ENCODE data around the gene ATP6AP1. TPM values are rescaled to one million over a fixed set of nuclear protein-coding genes. Genes with fewer than 3 reads are reported as not detected.

ATP6AP1 gene
- total and polyA plus RNA-seq, 2 donors (not counting 3 experiments of a cell fraction or from before 2014, with no cell fraction given) = 145 to 322 TPM

GRCh38 chrX:154404625-154405192 lies 23.8 kb upstream of the ATP6AP1 start:
- TF ChIP-seq MYC (IDR thresholded peaks at IDR 0.05; ENCODE audit: low read depth, low read length) (no peak), FOS (IDR thresholded peaks at IDR 0.05; ENCODE audit: borderline replicate concordance, insufficient read depth, low read length) (no peak), JUN (IDR thresholded peaks at IDR 0.05; ENCODE audit: borderline replicate concordance, insufficient read depth, insufficient read length, low read depth) (no peak), GATA2 (IDR thresholded peaks at IDR 0.05; ENCODE audit: insufficient read depth, insufficient read length, low read depth, low read length) (no peak)
- Histone ChIP-seq H3K4me3 (replicated peaks in 1 of 3; ENCODE audit: insufficient read depth in 1 of 3, low read depth in 1 of 3, low read length in 3 of 3) (no peak overlapping the region), H3K27me3 (ENCODE audit: control insufficient read depth in 2 of 2, insufficient read depth in 2 of 2, low read length in 2 of 2) (no peaks in the 10 kb centered on the region), H4K20me1 (replicated peaks; ENCODE audit: control insufficient read depth, extremely low read depth, insufficient read depth, low read length) (no peaks in the 10 kb centered on the region), H2AFZ (ENCODE audit: low read depth, low read length) (no peak overlapping the region), H3K4me2 (ENCODE audit: insufficient read depth, low read length) (no peak overlapping the region), H3K36me3 (ENCODE audit: control insufficient read depth in 2 of 2, extremely low read depth in 1 of 2, insufficient read depth in 2 of 2, low read length in 2 of 2) (peaks cover 9 to 11% of the 10 kb centered on the region in 2 experiments), H3K27ac (ENCODE audit: insufficient read depth, low read depth, low read length) (no peak overlapping the region), H3K4me1 (ENCODE audit: control insufficient read depth, extremely low read depth, insufficient read depth, low read length) (peaks cover 18% of the 10 kb centered on the region), H3K9me3 (replicated peaks; ENCODE audit: control insufficient read depth, insufficient read depth, low read length) (no peaks in the 10 kb centered on the region), H3K9ac (replicated peaks; ENCODE audit: extremely low read depth, insufficient read depth, low read length) (no peak overlapping the region), H3K79me2 (ENCODE audit: control insufficient read depth, insufficient read depth, low read length) (peaks cover 19% of the 10 kb centered on the region), H3K9me1 (replicated peaks; ENCODE audit: control insufficient read depth, extremely low read depth, insufficient read depth, low read length) (no peaks in the 10 kb centered on the region)
- FAIRE-seq (no peak), DNase-seq (ENCODE audit: low read depth, low spot score) (no peak)
- BruUV-seq (replicated peaks) = no TSS peak
- intact Hi-C loops (cut with micrococcal nuclease) = loop anchor here (5.0 kb wide), 3 partner anchors 32 to 123 kb away; partner anchors contain the start of genes FAM50A and FLNA
- POLR2A ChIA-PET = no interaction called here
- CTCF ChIA-PET = no interaction called here
- dilution Hi-C loops (cut with MboI; ENCODE audit: extremely low pct_ligation_motif_present, low sequenced_read_pairs) = no loop called here

GRCh38 chrX:154408659-154409221 lies 19.7 kb upstream of the ATP6AP1 start:
- H3K4me2 ChIP-seq (ENCODE audit: insufficient read depth, low read length) = peak overlapping the region; percentile 74
- H3K9ac ChIP-seq (replicated peaks; ENCODE audit: extremely low read depth, insufficient read depth, low read length) = peak overlapping the region; percentile 65
- no peaks in the 10 kb centered on the region for H3K9me1 ChIP-seq (replicated peaks; ENCODE audit: control insufficient read depth, extremely low read depth, insufficient read depth, low read length)
- H3K4me3 ChIP-seq (replicated peaks in 1 of 3; ENCODE audit: insufficient read depth in 1 of 3, low read depth in 1 of 3, low read length in 3 of 3) = peak overlapping the region; percentile 45 to 72 (median 72)
- H3K27ac ChIP-seq (ENCODE audit: insufficient read depth, low read depth, low read length) = peak overlapping the region; percentile 61
- DNase-seq (ENCODE audit: low read depth, low spot score) (no peak), FAIRE-seq (no peak)
- H4K20me1 ChIP-seq (replicated peaks; ENCODE audit: control insufficient read depth, extremely low read depth, insufficient read depth, low read length) = no peaks in the 10 kb centered on the region
- H3K27me3 ChIP-seq (ENCODE audit: control insufficient read depth in 2 of 2, insufficient read depth in 2 of 2, low read length in 2 of 2) = no peaks in the 10 kb centered on the region
- intact Hi-C loops (cut with micrococcal nuclease) = loop anchor here (1.0 to 5.0 kb wide), 5 partner anchors 7 to 119 kb away; partner anchors contain the start of genes ATP6AP1, FAM50A and FLNA
- peaks cover 22% of the 10 kb centered on the region for H3K4me1 ChIP-seq (ENCODE audit: control insufficient read depth, extremely low read depth, insufficient read depth, low read length)
- H2AFZ ChIP-seq (ENCODE audit: low read depth, low read length) = no peak overlapping the region
- H3K9me3 ChIP-seq (replicated peaks; ENCODE audit: control insufficient read depth, insufficient read depth, low read length) = no peaks in the 10 kb centered on the region
- CTCF ChIA-PET = interaction anchor here (1.0 to 1.5 kb wide), 4 partner anchors 11 to 119 kb away, joined by 3 to 6 read pairs (median 4); partner anchors contain the start of genes RPL10 and SLC10A3
- H3K79me2 ChIP-seq (ENCODE audit: control insufficient read depth, insufficient read depth, low read length) = peaks cover 14% of the 10 kb centered on the region
- dilution Hi-C loops (cut with MboI; ENCODE audit: extremely low pct_ligation_motif_present, low sequenced_read_pairs) = no loop called here
- POLR2A ChIA-PET = interaction anchor here (0.7 kb wide), 1 partner anchor 9 kb away, joined by 3 read pairs; no protein-coding TSS in a partner anchor
- BruUV-seq (replicated peaks) = TSS peak; percentile 32
- TF ChIP-seq POLR2AphosphoS5 (IDR thresholded peaks at IDR 0.05; ENCODE audit: insufficient read depth, low read depth, low read length) = no peak
- TF ChIP-seq MYC (IDR thresholded peaks at IDR 0.05; ENCODE audit: low read depth, low read length) = no peak
- no peak for TF ChIP-seq GATA2 (IDR thresholded peaks at IDR 0.05; ENCODE audit: insufficient read depth, insufficient read length, low read depth, low read length)
- no peak for TF ChIP-seq EZH2 (IDR thresholded peaks at IDR 0.05; ENCODE audit: borderline replicate concordance, low read depth, low read length, severe bottlenecking)
- TF ChIP-seq FOS (IDR thresholded peaks at IDR 0.05; ENCODE audit: borderline replicate concordance, insufficient read depth, low read length) = no peak
- no peak for TF ChIP-seq JUN (IDR thresholded peaks at IDR 0.05; ENCODE audit: borderline replicate concordance, insufficient read depth, insufficient read length, low read depth)
- TF ChIP-seq CTCF (IDR thresholded peaks at IDR 0.05; ENCODE audit: extremely low read depth in 1 of 2, insufficient read depth in 1 of 2, low read depth in 1 of 2, low read length in 2 of 2) = no peak
- TF ChIP-seq MAX (IDR thresholded peaks at IDR 0.05; ENCODE audit: insufficient read depth, insufficient read length) = no peak
- TF ChIP-seq POLR2A (IDR thresholded peaks at IDR 0.05; ENCODE audit: low read depth, low read length) = no peak
- no peaks in the 10 kb centered on the region for H3K36me3 ChIP-seq (ENCODE audit: control insufficient read depth in 2 of 2, extremely low read depth in 1 of 2, insufficient read depth in 2 of 2, low read length in 2 of 2)
